Measurements from ENCODE around the gene HHIPL2. TPM values are rescaled to one million over a fixed set of nuclear protein-coding genes. Genes with fewer than 3 reads are reported as not detected.

HHIPL2 gene
- total RNA-seq: not detected in 2 replicates

DNA sequence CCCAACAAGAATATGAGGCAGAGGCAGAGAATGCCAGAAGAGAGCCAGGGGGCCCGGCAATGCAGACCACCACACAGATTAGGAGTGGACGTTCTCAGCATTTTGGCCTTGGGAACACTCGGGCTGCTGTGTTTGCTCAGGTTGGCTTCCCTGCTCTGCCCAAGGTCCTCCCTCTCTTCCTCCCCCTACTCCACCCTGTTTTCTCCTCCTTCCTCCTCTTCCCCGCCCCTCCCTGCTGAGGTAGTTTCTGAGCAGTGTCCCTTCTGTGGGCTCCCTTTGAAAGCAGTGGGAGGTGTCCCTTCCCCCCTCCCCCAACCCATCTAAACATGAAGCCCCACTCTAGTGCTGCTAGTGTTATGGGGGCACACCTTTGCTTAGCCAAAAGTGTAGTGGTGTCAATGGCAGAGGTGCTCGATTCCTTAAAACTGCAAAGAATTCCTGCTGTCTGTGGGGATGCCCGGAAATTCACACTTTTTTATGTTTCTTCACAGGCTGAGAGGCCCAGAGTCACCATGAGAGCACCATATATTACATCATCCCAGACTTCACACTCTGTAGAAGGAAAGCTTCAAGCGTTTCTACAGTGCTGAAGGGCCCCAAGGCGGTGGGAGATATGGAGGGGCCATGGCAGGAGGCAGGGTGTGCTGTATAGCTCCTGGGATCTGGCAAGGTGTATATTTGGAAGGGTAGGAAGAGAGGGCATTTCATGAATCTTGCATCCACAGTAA is at the start of gene HHIPL2:
Gene HHIPL2 (minus strand): TSS at position 161 of the 728 bp plus-strand sequence. CDS start 60 bp downstream, at position 101.
- no peak for TF ChIP-seq CTCF (IDR thresholded peaks at IDR 0.05; ENCODE audit: insufficient read depth, low read depth, low read length)
- peak; percentile 5 for DNase-seq (ENCODE audit: low read depth)
- no peak within 1 kb of the TSS for H3K4me3 ChIP-seq (ENCODE audit: low read depth, low read length)

- DNase-seq (ENCODE audit: low read depth): no peak
- TF ChIP-seq CTCF (IDR thresholded peaks at IDR 0.05; ENCODE audit: insufficient read depth, low read depth, low read length): no peak
- H3K4me3 ChIP-seq (ENCODE audit: low read depth, low read length): no peak overlapping the region
Observed at GRCh38 chr1:222596696-222597095, 48.8 kb upstream of the HHIPL2 start.

DNA sequence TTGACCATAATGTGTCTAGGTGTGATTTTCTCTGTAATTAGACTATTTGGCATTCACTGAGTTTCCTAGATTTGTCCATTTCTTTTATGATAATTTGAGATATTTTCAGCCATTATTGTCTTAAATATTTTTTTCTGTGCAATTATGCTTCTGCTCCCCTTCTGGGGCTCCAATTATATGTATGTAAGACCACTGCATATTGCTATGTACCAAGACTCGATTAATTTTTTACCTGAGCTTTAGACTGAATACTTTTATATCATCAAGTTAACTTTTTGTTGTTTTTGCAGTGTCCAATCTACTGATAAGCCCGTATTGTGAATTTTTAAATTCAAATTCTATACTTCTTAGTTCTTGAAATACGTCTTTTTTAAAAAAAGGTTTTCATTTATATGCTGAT is 46.9 kb upstream of the HHIPL2 start:
- no peak for DNase-seq (ENCODE audit: low read depth)
- no peak overlapping the region for H3K4me3 ChIP-seq (ENCODE audit: low read depth, low read length)

GRCh38 chr1:222592171-222592570 is 44.3 kb upstream of the HHIPL2 start:
- no peak for DNase-seq (ENCODE audit: low read depth)
- H3K4me3 ChIP-seq (ENCODE audit: low read depth, low read length): no peak overlapping the region
- TF ChIP-seq CTCF (IDR thresholded peaks at IDR 0.05; ENCODE audit: insufficient read depth, low read depth, low read length): no peak

More for the DNA sequence above, 46.9 kb upstream of the HHIPL2 start:
- TF ChIP-seq CTCF (IDR thresholded peaks at IDR 0.05; ENCODE audit: insufficient read depth, low read depth, low read length): no peak

GRCh38 chr1:222589462-222590302 is 41.8 kb upstream of the HHIPL2 start, which contains the start of gene TAF1A:
Gene TAF1A, minus strand, starts transcription at chr1:222589933.
- TF ChIP-seq CTCF (IDR thresholded peaks at IDR 0.05; ENCODE audit: insufficient read depth, low read depth, low read length): no peak
- peak within 1 kb of the TSS; percentile 87 for H3K4me3 ChIP-seq (ENCODE audit: low read depth, low read length)
- peak; percentile 83 for DNase-seq (ENCODE audit: low read depth)

DNA sequence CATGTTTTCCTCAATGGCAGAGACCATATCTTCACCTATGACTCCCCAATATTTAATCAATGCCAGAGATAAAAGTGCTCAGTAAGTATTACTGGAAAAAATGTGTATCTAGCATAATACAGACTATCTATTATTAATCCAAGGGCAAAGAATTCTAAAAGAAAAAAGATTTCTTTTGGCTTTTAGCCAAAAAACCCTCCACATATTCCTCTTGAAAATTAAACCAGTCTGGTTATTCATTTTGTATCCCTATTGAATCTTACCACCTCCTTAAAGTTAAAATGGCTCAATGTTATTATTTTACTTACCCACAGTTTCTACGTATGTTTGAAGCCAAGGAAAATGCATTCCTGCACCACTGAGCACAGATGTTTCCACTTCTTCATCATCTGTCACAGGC is 40.2 kb upstream of the HHIPL2 start:
- DNase-seq (ENCODE audit: low read depth): no peak
- no peak for TF ChIP-seq CTCF (IDR thresholded peaks at IDR 0.05; ENCODE audit: insufficient read depth, low read depth, low read length)
- H3K4me3 ChIP-seq (ENCODE audit: low read depth, low read length): no peak overlapping the region

All from fibroblast of villous mesenchyme (primary cell).